T-helper 2 cell treated with Interferon-gamma antibody and Interleukin-4, amounts not matched to agents 5 μg/mL and 100 μg/mL, for 36 hours (primary cell): Measurements from ENCODE around the gene PRPF6.

Source experiments
- DNase-seq: peaks from one replicate; pipeline ENCODE4 v3.0.0; 2021; ENCODE audit warnings: low spot score
- H3K27ac Mint-ChIP-seq: one replicate; pipeline ENCODE4 v1.8.0; 2021; ENCODE audit warnings: mild to moderate bottlenecking, mixed read lengths
- H3K27me3 Mint-ChIP-seq: one replicate; pipeline ENCODE4 v1.8.0; 2021; ENCODE audit warnings: low read depth, mixed read lengths
- H3K36me3 Mint-ChIP-seq: one replicate; pipeline ENCODE4 v1.8.0; 2021; ENCODE audit warnings: low read depth, mixed read lengths
- H3K4me1 Mint-ChIP-seq: one replicate; pipeline ENCODE4 v1.8.0; 2021; ENCODE audit warnings: low read depth, mixed read lengths
- H3K4me3 Mint-ChIP-seq: one replicate; pipeline ENCODE4 v1.8.0; 2022; ENCODE audit warnings: mild to moderate bottlenecking, moderate library complexity, mixed read lengths
- H3K9me3 Mint-ChIP-seq: one replicate; pipeline ENCODE4 v1.8.0; 2021; ENCODE audit warnings: mixed read lengths

The PRPF6 gene

GRCh38 chr20:64022671-64023360 is 41.9 kb downstream of the PRPF6 start:
- H3K4me1 Mint-ChIP-seq, result no peaks in the 10 kb centered on the region
- DNase-seq, result no peak
- H3K4me3 Mint-ChIP-seq, result no peak overlapping the region
- H3K27ac Mint-ChIP-seq, result no peak overlapping the region
- peaks cover 61% of the 10 kb centered on the region for H3K36me3 Mint-ChIP-seq
- no peaks in the 10 kb centered on the region for H3K9me3 Mint-ChIP-seq
- no peaks in the 10 kb centered on the region for H3K27me3 Mint-ChIP-seq

- peaks cover 60% of the 10 kb centered on the region for H3K36me3 Mint-ChIP-seq
- no peaks in the 10 kb centered on the region for H3K4me1 Mint-ChIP-seq
- H3K27ac Mint-ChIP-seq, result no peak overlapping the region
- DNase-seq, result no peak
- H3K9me3 Mint-ChIP-seq, result no peaks in the 10 kb centered on the region
- H3K27me3 Mint-ChIP-seq, result no peaks in the 10 kb centered on the region
- no peak overlapping the region for H3K4me3 Mint-ChIP-seq
Measured at GRCh38 chr20:64023361-64024140, 42.6 kb downstream of the PRPF6 start.

- Mint-ChIP-seq H3K4me3 (no peak overlapping the region), H3K9me3 (no peaks in the 10 kb centered on the region), H3K27ac (no peak overlapping the region), H3K27me3 (no peaks in the 10 kb centered on the region), H3K4me1 (no peaks in the 10 kb centered on the region), H3K36me3 (peaks cover 57% of the 10 kb centered on the region)
- no peak for DNase-seq
Measured at GRCh38 chr20:64024141-64024990, 43.4 kb downstream of the PRPF6 start.

GRCh38 chr20:64025101-64025825 is 44.3 kb downstream of the PRPF6 start:
- no peak overlapping the region for H3K4me3 Mint-ChIP-seq
- no peaks in the 10 kb centered on the region for H3K4me1 Mint-ChIP-seq
- H3K27ac Mint-ChIP-seq, result no peak overlapping the region
- no peaks in the 10 kb centered on the region for H3K27me3 Mint-ChIP-seq
- H3K36me3 Mint-ChIP-seq, result peaks cover 57% of the 10 kb centered on the region
- no peak for DNase-seq
- no peaks in the 10 kb centered on the region for H3K9me3 Mint-ChIP-seq

GRCh38 chr20:64025826-64026412 is 45.0 kb downstream of the PRPF6 start:
- no peak for DNase-seq
- Mint-ChIP-seq H3K4me1 (no peaks in the 10 kb centered on the region), H3K36me3 (peaks cover 61% of the 10 kb centered on the region), H3K27me3 (no peaks in the 10 kb centered on the region), H3K9me3 (no peaks in the 10 kb centered on the region), H3K27ac (no peak overlapping the region), H3K4me3 (no peak overlapping the region)

GRCh38 chr20:64027981-64028685 is 47.2 kb downstream of the PRPF6 start:
- H3K27ac Mint-ChIP-seq, result no peak overlapping the region
- H3K4me1 Mint-ChIP-seq, result no peaks in the 10 kb centered on the region
- DNase-seq, result no peak
- no peak overlapping the region for H3K4me3 Mint-ChIP-seq
- H3K36me3 Mint-ChIP-seq, result peaks cover 52% of the 10 kb centered on the region
- H3K9me3 Mint-ChIP-seq, result no peaks in the 10 kb centered on the region
- H3K27me3 Mint-ChIP-seq, result no peaks in the 10 kb centered on the region

- no peak overlapping the region for H3K27ac Mint-ChIP-seq
- peaks cover 7% of the 10 kb centered on the region for H3K4me1 Mint-ChIP-seq
- peaks cover 43% of the 10 kb centered on the region for H3K36me3 Mint-ChIP-seq
- H3K9me3 Mint-ChIP-seq, result no peaks in the 10 kb centered on the region
- H3K4me3 Mint-ChIP-seq, result no peak overlapping the region
- no peaks in the 10 kb centered on the region for H3K27me3 Mint-ChIP-seq
- no peak for DNase-seq
Measured at GRCh38 chr20:64029293-64030117, 48.6 kb downstream of the PRPF6 start.

GRCh38 chr20:64030371-64031134 is 49.6 kb downstream of the PRPF6 start:
- peak overlapping the region; percentile 41 for H3K27ac Mint-ChIP-seq
- H3K4me3 Mint-ChIP-seq, result no peak overlapping the region

GRCh38 chr20:64031822-64032314 is 50.9 kb downstream of the PRPF6 start:
- DNase-seq, result no peak
- Mint-ChIP-seq H3K27ac (no peak overlapping the region), H3K9me3 (no peaks in the 10 kb centered on the region), H3K4me1 (peaks cover 24% of the 10 kb centered on the region), H3K36me3 (peaks cover 37% of the 10 kb centered on the region), H3K4me3 (no peak overlapping the region), H3K27me3 (no peaks in the 10 kb centered on the region)

More at GRCh38 chr20:64030371-64031134, 49.6 kb downstream of the PRPF6 start:
- Mint-ChIP-seq H3K36me3 (peaks cover 43% of the 10 kb centered on the region), H3K27me3 (no peaks in the 10 kb centered on the region), H3K9me3 (no peaks in the 10 kb centered on the region), H3K4me1 (peaks cover 16% of the 10 kb centered on the region)
- DNase-seq, result no peak

- Mint-ChIP-seq H3K27me3 (no peaks in the 10 kb centered on the region), H3K36me3 (peaks cover 30% of the 10 kb centered on the region), H3K4me3 (no peak overlapping the region), H3K9me3 (no peaks in the 10 kb centered on the region), H3K27ac (peak overlapping the region; percentile 96), H3K4me1 (peaks cover 32% of the 10 kb centered on the region)
- no peak for DNase-seq
Measured at GRCh38 chr20:64032706-64033624, 52.0 kb downstream of the PRPF6 start.
